ENCODE results near the gene PGRMC1. TPM values are rescaled to one million over a fixed set of nuclear protein-coding genes. Genes with fewer than 3 reads are reported as not detected.

The PGRMC1 gene
- polyA plus RNA-seq, 1 of the 3 experiments (the other 2 are of a cell fraction) = 65.3 TPM

DNA sequence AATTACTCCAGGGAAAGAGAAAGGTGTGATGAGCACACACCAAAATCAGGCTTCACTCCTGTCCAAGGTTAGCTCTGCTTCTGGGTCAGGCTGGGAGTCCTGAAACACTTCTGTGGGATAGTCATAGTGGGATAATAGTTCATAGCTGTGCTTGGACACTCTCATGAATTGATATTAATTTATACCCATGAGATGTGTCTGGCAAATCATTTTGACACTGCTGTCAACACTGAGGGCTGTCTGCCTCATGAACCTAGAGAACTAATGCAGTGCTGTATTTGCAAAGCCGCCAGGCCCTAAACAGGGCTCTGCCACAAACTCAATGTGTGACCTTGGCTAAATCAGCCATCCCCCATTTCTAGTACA is 24.5 kb upstream of the PGRMC1 start:
- no peaks in the 10 kb centered on the region for H3K9me3 ChIP-seq
- H3K4me1 ChIP-seq (ENCODE audit: control insufficient read depth in 1 of 2, insufficient read depth in 2 of 2, low read depth in 1 of 2, low read length in 1 of 2) = no peaks in the 10 kb centered on the region
- H2AFZ ChIP-seq (ENCODE audit: low read depth) = no peak overlapping the region
- no peaks in the 10 kb centered on the region for H3F3A ChIP-seq (replicated peaks; ENCODE audit: insufficient read depth)
- ChIA-PET POLR2A (no interaction called here), CTCF (no interaction called here)
- no peaks in the 10 kb centered on the region for H3K9me2 ChIP-seq
- no peaks in the 10 kb centered on the region for H4K20me1 ChIP-seq (ENCODE audit: insufficient read depth)
- H3K4me3 ChIP-seq (ENCODE audit: low read depth in 2 of 2, low read length in 1 of 2) = no peak overlapping the region
- 8% methylated on average over 1 of the region's 1 CpG for WGBS (ENCODE audit: low lambda C conversion rate)
- no peak overlapping the region for H3K4me2 ChIP-seq
- no peak overlapping the region for H3K27ac ChIP-seq (ENCODE audit: low read depth in 2 of 2, low read length in 1 of 2)
- no peak overlapping the region for H3K9ac ChIP-seq
- no peak for DNase-seq
- H3K27me3 ChIP-seq (ENCODE audit: insufficient read depth) = peaks cover 40% of the 10 kb centered on the region; the same call in 1 of the 2 replicates
- TF ChIP-seq TEAD4 (IDR thresholded peaks at IDR 0.05; ENCODE audit: borderline replicate concordance, insufficient read depth) = no peak
- no peak for TF ChIP-seq EZH2phosphoT487 (IDR thresholded peaks at IDR 0.05; ENCODE audit: borderline replicate concordance, low read depth)
- TF ChIP-seq, protein P1, sequence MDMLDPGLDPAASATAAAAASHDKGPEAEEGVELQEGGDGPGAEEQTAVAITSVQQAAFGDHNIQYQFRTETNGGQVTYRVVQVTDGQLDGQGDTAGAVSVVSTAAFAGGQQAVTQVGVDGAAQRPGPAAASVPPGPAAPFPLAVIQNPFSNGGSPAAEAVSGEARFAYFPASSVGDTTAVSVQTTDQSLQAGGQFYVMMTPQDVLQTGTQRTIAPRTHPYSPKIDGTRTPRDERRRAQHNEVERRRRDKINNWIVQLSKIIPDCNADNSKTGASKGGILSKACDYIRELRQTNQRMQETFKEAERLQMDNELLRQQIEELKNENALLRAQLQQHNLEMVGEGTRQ (IDR thresholded peaks at IDR 0.05; ENCODE audit: borderline replicate concordance, low read depth, low read length) = no peak
- TF ChIP-seq, protein P2, sequence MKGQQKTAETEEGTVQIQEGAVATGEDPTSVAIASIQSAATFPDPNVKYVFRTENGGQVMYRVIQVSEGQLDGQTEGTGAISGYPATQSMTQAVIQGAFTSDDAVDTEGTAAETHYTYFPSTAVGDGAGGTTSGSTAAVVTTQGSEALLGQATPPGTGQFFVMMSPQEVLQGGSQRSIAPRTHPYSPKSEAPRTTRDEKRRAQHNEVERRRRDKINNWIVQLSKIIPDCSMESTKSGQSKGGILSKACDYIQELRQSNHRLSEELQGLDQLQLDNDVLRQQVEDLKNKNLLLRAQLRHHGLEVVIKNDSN (IDR thresholded peaks at IDR 0.05; ENCODE audit: borderline replicate concordance, low read depth) = no peak
- TF ChIP-seq SIN3A (IDR thresholded peaks at IDR 0.05; ENCODE audit: borderline replicate concordance, low read depth, low read length) = no peak
- TF ChIP-seq, protein P3, sequence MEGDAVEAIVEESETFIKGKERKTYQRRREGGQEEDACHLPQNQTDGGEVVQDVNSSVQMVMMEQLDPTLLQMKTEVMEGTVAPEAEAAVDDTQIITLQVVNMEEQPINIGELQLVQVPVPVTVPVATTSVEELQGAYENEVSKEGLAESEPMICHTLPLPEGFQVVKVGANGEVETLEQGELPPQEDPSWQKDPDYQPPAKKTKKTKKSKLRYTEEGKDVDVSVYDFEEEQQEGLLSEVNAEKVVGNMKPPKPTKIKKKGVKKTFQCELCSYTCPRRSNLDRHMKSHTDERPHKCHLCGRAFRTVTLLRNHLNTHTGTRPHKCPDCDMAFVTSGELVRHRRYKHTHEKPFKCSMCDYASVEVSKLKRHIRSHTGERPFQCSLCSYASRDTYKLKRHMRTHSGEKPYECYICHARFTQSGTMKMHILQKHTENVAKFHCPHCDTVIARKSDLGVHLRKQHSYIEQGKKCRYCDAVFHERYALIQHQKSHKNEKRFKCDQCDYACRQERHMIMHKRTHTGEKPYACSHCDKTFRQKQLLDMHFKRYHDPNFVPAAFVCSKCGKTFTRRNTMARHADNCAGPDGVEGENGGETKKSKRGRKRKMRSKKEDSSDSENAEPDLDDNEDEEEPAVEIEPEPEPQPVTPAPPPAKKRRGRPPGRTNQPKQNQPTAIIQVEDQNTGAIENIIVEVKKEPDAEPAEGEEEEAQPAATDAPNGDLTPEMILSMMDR (IDR thresholded peaks at IDR 0.05) = no peak
- TF ChIP-seq MEF2A (IDR thresholded peaks at IDR 0.05; ENCODE audit: borderline replicate concordance, low read depth) = no peak
- no peak for TF ChIP-seq GABPA (IDR thresholded peaks at IDR 0.05; ENCODE audit: low read depth)
- TF ChIP-seq, protein P4, sequence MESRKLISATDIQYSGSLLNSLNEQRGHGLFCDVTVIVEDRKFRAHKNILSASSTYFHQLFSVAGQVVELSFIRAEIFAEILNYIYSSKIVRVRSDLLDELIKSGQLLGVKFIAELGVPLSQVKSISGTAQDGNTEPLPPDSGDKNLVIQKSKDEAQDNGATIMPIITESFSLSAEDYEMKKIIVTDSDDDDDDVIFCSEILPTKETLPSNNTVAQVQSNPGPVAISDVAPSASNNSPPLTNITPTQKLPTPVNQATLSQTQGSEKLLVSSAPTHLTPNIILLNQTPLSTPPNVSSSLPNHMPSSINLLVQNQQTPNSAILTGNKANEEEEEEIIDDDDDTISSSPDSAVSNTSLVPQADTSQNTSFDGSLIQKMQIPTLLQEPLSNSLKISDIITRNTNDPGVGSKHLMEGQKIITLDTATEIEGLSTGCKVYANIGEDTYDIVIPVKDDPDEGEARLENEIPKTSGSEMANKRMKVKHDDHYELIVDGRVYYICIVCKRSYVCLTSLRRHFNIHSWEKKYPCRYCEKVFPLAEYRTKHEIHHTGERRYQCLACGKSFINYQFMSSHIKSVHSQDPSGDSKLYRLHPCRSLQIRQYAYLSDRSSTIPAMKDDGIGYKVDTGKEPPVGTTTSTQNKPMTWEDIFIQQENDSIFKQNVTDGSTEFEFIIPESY (IDR thresholded peaks at IDR 0.05; ENCODE audit: borderline replicate concordance, low read depth) = no peak
- H3K79me2 ChIP-seq (ENCODE audit: insufficient read depth) = no peaks in the 10 kb centered on the region
- H3K36me3 ChIP-seq (replicated peaks in 1 of 2; ENCODE audit: control insufficient read depth in 1 of 2, insufficient read depth in 2 of 2, low read length in 1 of 2) = no peaks in the 10 kb centered on the region

DNA sequence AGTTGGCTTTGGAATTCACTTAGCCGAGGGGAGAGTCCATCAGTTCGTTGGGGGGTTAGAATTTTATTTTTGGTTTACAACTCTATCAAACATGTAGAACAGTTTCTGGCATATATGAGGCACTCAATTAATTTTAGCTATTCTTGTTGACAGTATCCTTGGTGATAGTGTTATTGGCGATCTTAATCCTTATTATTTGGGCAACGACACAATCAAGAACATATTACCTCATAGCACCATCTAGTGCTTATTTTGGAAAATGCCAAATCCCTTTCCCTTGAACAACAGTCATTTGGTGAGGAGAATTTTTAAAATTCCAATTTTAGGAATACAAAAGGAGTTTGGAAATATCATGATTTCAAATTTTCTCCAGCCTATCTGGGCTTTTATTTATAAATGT is 17.9 kb upstream of the PGRMC1 start:
- no peak overlapping the region for H3K27ac ChIP-seq (ENCODE audit: low read depth in 2 of 2, low read length in 1 of 2)
- H3K9ac ChIP-seq = no peak overlapping the region
- no peaks in the 10 kb centered on the region for H3K4me1 ChIP-seq (ENCODE audit: control insufficient read depth in 1 of 2, insufficient read depth in 2 of 2, low read depth in 1 of 2, low read length in 1 of 2)
- no peak overlapping the region for H3K4me2 ChIP-seq
- no peaks in the 10 kb centered on the region for H4K20me1 ChIP-seq (ENCODE audit: insufficient read depth)
- no peaks in the 10 kb centered on the region for H3K9me3 ChIP-seq
- no peak for TF ChIP-seq SIN3A (IDR thresholded peaks at IDR 0.05; ENCODE audit: borderline replicate concordance, low read depth, low read length)
- peak; percentile 30 for TF ChIP-seq SMC3 (IDR thresholded peaks at IDR 0.05; ENCODE audit: low read depth, low read length)
- TF ChIP-seq, protein P3 (IDR thresholded peaks at IDR 0.05) = peak; percentile 68
- TF ChIP-seq RAD21 (IDR thresholded peaks at IDR 0.05; ENCODE audit: low read length) = peak; percentile 66
- WGBS (ENCODE audit: low lambda C conversion rate) = 6% methylated on average over 4 of the region's 4 CpGs
- no peaks in the 10 kb centered on the region for H3K9me2 ChIP-seq
- H3K36me3 ChIP-seq (replicated peaks in 1 of 2; ENCODE audit: control insufficient read depth in 1 of 2, insufficient read depth in 2 of 2, low read length in 1 of 2) = no peaks in the 10 kb centered on the region
- no peak overlapping the region for H3K4me3 ChIP-seq (ENCODE audit: low read depth in 2 of 2, low read length in 1 of 2)
- ChIA-PET CTCF (interaction anchor here (0.8 to 1.8 kb wide), 5 partner anchors 11 to 379 kb away, joined by 3 to 5 read pairs (median 4); no protein-coding TSS in a partner anchor), POLR2A (no interaction called here)
- DNase-seq = peak; percentile 38
- H3K79me2 ChIP-seq (ENCODE audit: insufficient read depth) = no peaks in the 10 kb centered on the region
- peaks cover 16% of the 10 kb centered on the region; the same call in 1 of the 2 replicates for H3K27me3 ChIP-seq (ENCODE audit: insufficient read depth)
- no peaks in the 10 kb centered on the region for H3F3A ChIP-seq (replicated peaks; ENCODE audit: insufficient read depth)
- H2AFZ ChIP-seq (ENCODE audit: low read depth) = no peak overlapping the region
